Stimulated activated CD4-positive, alpha-beta T cell treated with anti-CD3 and anti-CD28 coated beads, Interleukin-15, amount 100 ng/mL, for 48 hours (primary cell): ENCODE data around the gene TMEM144.

ENCODE experiments used
- DNase-seq, 2 donors: peaks; one replicate each; pipeline ENCODE4 v3.0.0-alpha.2; 2020; ENCODE audit warnings: low read depth in 2 of 2

TMEM144 gene

GRCh38 chr4:158297866-158298265, 87.6 kb downstream of the TMEM144 start:
- no peak for DNase-seq

GRCh38 chr4:158299459-158300007, 89.2 kb downstream of the TMEM144 start:
- no peak for DNase-seq

DNA sequence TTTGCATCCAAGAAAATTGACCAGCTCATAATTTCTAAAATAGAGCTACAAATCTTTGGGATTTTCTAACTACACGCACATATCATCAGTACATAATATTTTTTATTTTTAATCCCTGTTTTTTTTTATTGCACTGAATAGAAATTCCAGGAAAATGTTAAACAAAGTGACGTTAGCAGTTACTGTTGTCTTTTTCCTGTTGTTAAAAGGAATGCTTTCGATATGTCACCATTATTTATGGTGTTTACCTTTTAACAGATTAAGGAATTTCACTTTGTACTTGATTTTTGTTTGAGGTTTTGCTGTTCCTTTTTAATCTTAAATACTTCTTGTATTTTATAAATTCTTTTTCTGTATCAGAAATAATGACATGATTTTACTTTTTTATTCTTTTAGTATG, 89.7 kb downstream of the TMEM144 start:
- DNase-seq, result no peak

DNA sequence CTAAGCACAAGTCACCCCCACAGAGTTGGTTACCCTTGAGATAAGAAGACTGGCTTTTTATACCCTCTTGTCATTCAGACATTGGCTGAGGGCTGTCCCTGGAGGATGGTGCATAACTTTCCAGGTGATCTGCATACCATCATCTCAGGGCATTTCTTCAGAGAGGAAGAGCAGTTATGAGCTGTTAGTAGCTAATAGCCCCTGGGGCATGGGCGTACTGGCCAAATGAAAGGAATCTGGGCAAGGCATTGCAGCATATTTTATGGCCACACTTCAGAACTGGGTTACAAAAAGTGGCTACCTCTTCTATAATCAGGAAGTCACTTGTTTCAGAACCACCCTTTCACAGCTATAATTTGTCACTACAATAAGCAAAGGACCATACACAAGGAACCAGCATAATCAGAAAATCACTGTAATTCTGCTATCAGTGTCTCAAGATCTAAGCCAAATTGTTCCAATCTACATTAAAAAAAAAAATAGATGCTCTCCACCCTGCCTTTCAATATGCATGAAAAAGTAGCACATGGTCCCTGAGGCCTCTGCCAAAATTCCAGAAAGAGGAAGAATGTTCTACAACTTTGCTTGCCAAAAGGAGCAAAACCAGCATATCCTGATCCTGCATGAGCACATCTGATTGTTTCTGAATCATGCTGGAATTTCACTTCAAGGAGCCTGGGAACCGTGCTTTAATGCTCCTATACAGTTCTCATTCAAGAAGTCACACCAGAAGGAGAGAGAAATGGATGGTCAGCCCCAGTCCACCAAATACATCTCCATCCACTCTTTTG, 92.0 kb downstream of the TMEM144 start:
- no peak for DNase-seq

GRCh38 chr4:158304694-158305093, 94.4 kb downstream of the TMEM144 start:
- DNase-seq, result no peak
